ENCODE data around the gene IL1R2.

Gene IL1R2

GRCh38 chr2:102033750-102034682 lies 42.3 kb downstream of the IL1R2 start:
- no peak for DNase-seq (ENCODE audit: insufficient read length, low spot score)
- no peak for TF ChIP-seq CTCF (IDR thresholded peaks at IDR 0.05; ENCODE audit: insufficient read depth, missing control alignments)
- no peak for FAIRE-seq

- no peak for TF ChIP-seq CTCF (IDR thresholded peaks at IDR 0.05; ENCODE audit: insufficient read depth, missing control alignments)
- FAIRE-seq (no peak), DNase-seq (ENCODE audit: insufficient read length, low spot score) (no peak)
These were observed 43.2 kb downstream of the IL1R2 start for GRCh38 chr2:102034683-102035548.

GRCh38 chr2:102037681-102038080 lies 45.9 kb downstream of the IL1R2 start:
- DNase-seq (ENCODE audit: insufficient read length, low spot score), result no peak
- TF ChIP-seq CTCF (IDR thresholded peaks at IDR 0.05; ENCODE audit: insufficient read depth, missing control alignments), result no peak
- no peak for FAIRE-seq

- no peak for DNase-seq (ENCODE audit: insufficient read length, low spot score)
- no peak for TF ChIP-seq CTCF (IDR thresholded peaks at IDR 0.05; ENCODE audit: insufficient read depth, missing control alignments)
- no peak for FAIRE-seq
These were observed 48.5 kb downstream of the IL1R2 start for GRCh38 chr2:102040229-102040628.

- no peak for FAIRE-seq
These were observed 49.6 kb downstream of the IL1R2 start for GRCh38 chr2:102041351-102041750.

More at GRCh38 chr2:102041351-102041750, 49.6 kb downstream of the IL1R2 start:
- TF ChIP-seq CTCF (IDR thresholded peaks at IDR 0.05; ENCODE audit: insufficient read depth, missing control alignments), result no peak
- no peak for DNase-seq (ENCODE audit: insufficient read length, low spot score)

Measured in D721Med (cell line).